ENCODE measurements around the gene HORMAD1.
"Not testable (repeated sequence)": the region's sequence is repeated elsewhere in the genome, so short reads cannot be mapped to it uniquely, and the experiment has no call there.

HORMAD1 gene, protein sequence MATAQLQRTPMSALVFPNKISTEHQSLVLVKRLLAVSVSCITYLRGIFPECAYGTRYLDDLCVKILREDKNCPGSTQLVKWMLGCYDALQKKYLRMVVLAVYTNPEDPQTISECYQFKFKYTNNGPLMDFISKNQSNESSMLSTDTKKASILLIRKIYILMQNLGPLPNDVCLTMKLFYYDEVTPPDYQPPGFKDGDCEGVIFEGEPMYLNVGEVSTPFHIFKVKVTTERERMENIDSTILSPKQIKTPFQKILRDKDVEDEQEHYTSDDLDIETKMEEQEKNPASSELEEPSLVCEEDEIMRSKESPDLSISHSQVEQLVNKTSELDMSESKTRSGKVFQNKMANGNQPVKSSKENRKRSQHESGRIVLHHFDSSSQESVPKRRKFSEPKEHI

DNA sequence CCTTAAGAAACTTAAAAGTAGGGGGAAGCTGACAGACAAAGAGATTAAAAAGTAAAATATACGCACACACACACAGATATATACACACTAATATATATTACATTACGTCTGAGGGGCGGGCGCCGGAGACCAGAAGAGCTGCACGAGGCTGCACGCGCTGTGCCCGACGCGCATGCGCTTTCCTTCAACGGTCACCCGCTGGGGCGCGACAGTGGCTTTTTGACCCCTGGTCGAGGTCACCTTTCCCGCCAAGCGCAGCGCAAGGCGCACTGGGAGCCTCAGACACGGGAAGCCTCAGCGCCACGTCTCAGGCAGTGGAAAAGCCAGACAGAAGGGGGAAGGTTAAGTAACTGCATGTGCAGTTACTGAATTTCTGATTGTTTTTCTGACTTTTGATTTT lies at the start of gene HORMAD1:
TSS of gene HORMAD1 (minus strand) at position 193 of the 400 bp plus-strand sequence. CDS start 1,390 bp downstream, outside the sequence.
- DNase-seq = no peak

DNA sequence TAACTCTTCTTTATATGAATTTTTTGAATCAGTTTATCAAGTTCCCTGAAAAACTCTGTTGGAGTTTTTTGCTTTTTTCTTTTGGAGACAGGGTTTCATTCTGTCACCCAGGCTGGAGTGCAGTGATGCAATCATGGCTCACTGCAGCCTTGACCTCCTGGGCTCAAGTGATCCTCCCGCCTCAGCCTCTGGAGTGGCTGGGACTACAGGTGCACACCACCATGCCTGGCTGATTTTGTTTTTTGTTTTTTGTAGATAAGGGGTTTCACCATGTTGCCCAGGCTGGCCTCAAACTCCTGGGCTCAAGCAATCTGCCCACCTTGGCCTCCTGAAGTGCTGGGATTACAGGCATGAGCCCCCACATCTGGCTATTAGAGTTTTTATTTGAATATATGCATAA lies 47.0 kb upstream of the HORMAD1 start:
- DNase-seq = not testable (repeated sequence)

DNA sequence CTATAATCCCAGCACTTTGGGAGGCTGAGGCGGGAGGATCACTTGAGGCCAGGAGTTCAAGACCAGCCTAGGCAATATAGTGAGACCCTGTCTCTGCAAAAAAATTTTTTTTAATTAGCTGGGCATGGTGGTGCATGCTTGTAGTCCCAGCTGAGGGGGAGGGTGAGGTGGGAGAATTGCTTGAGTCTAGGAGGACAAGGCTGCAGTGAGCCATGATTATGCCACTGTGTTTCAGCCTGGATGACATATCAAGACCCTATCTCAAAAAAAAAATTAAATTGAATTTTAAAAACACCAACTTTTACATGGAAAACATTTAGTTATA lies 45.2 kb upstream of the HORMAD1 start:
- DNase-seq = not testable (repeated sequence)

DNA sequence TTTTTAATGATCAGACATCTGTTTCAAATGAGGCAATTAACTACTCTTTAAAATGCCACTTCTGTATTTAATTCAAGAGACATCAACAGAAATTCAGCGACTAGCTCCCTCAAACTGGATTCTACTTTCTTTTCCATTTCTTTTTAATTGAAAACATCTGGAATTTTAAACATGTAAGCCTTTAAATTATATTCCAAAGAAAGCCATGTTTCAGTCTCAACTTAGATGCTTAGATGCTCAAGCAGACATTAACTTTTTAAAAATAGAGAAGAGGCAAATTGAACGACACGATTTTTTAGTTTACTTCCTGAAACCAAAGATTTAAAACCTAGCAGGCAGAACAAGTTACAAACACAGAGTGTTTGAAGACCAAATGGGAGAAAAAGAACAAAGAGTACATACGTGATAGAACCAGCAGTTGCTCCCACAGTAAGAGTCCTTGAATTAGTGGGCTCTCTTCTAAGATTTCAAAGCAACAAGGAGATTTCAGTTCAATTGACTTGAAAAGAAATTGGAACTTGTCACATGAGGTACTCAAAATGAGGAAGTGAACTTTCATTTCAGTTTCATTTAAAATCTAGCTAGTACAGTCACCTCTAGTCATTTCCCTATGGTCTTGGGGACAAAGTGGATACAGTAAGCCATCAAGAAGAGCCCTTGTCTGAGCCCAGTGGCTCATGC lies 44.7 kb upstream of the HORMAD1 start, which contains the start of gene CTSS:
TSS of gene CTSS (minus strand) at position 483 of the 681 bp plus-strand sequence. CDS start 1,015 bp downstream, outside the sequence.
- DNase-seq = peak; percentile 28

DNA sequence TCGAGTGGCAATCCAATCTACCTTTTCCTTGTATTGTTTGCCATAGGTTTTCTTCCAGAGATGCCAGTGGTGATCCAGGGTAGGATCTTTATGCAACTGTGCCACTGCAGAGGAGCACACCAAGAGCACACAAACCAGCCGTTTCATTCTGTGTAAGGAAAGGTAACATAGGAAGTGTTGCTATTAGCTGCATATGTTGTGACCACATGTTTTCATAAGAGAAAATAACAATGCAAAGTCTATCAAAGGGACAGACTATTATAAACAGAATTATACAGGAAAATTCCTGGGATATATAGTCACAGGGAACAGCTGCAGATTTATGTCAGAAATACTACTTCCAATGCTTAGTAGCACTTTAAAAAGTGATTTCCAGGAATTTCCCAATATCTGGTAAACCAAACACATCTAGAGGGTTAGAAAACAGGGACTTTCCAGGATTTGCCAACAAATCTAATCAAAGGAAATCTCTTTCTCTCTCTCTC lies 44.0 kb upstream of the HORMAD1 start:
- DNase-seq = peak; percentile 78

DNA sequence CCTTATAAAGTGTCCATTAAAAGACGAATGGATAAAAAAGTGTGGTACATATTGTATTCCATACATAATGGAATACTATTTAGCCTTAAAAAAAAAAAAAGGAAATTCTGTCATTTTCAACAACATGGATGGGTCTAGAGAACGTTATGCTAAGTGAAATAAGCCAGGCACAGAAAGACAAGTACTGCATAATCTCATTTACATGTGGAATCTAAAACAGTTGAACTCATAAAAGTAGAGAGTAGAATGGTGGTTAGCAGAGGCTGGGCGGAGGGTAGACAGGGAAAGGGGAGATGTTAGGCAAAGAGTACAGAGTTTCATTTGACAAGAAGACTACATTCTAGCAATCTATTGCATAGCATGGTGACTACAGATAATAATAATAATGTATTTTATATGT lies 42.3 kb upstream of the HORMAD1 start:
- DNase-seq = no peak

DNA sequence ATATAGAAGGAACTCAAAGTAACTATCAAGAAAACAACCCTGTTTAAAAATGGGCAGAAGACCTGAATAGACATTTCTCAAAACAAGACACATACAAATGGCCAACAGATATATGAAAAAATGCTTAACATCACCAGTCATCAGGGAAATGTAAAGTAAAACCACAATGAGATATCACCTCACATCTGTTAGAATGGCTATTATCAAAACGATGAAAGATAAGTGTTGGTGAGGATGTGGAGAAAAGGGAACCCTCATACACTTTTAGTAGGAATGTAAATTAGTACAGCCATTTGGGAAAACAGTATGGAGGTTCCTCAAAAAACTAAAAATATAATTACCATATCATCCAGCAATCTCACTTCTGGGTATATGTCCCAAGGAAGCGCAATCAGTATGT lies 41.9 kb upstream of the HORMAD1 start:
- DNase-seq = no peak

DNA sequence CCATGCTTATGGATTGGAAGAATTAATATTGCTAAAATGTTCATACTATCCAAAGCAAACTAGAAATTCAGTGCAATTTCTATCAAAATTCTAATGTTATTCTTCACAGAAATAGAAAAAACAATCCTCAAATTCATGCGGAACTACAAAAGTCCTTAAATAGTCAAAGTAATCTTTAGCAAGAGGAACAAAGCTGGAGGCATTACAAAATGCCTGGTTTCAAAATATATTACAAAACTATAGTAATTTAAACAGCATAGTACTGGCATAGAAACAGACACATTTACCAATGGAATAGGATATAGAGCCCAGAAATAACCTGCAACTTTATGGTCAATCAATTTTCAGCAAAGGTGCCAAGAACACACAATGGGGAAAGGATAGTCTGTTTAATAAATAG lies 41.1 kb upstream of the HORMAD1 start:
- DNase-seq = no peak

DNA sequence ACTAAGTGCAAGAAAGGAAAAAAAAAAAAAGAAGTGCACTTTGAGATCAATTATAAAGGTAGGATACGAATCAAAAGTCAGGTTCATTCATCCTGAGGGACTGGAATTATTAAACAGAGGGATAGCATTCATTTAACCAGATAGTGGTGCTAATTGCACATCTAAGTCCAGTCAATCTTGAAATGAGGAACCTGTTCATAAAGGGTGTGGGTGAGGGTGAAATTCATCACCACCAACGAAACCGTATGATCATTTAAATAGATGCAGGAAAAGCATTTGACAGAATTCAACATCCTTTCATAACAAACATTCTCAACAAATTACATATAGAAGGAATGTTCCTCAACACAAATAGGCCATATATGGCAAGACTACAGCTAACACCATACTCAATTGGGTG lies 39.3 kb upstream of the HORMAD1 start:
- no peak for DNase-seq

DNA sequence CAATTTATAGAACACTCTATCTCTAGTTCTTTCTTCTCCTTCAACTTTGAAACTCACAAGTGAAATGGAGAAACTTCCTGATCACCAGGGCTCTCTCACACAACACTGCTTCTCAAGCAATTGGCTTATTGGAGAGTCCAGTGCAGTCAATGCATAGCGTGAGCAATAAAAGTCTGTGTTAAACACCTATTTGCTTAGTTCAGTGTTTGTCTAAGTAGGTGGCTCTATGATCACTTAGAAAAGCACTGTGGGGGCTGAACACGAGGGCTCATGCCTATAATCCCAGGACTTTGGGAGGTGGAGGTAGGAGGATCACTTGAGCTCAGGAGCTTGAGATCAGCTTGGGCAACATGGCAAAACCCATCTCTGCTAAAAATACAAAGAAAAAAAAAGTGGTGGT lies 32.7 kb upstream of the HORMAD1 start:
- DNase-seq = no peak

DNA sequence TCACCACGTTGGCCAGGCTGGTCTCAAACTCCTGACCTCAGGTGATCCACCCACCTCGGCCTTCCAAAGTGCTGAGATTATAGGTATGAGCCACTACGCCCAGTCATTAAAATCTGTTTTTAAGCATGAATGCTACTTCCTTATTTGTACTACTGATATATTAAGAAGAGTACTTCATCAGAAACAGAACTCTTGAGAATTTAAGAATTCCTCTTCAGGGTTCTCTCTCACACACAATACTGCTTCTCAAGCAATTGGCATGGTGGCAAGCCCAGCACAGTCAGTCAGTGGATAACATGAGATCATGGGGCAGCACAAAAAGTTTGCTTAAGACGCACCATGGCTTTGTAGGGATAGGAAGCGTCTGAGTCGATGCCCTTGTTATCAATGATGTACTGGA lies 30.7 kb upstream of the HORMAD1 start:
- no peak for DNase-seq

DNA sequence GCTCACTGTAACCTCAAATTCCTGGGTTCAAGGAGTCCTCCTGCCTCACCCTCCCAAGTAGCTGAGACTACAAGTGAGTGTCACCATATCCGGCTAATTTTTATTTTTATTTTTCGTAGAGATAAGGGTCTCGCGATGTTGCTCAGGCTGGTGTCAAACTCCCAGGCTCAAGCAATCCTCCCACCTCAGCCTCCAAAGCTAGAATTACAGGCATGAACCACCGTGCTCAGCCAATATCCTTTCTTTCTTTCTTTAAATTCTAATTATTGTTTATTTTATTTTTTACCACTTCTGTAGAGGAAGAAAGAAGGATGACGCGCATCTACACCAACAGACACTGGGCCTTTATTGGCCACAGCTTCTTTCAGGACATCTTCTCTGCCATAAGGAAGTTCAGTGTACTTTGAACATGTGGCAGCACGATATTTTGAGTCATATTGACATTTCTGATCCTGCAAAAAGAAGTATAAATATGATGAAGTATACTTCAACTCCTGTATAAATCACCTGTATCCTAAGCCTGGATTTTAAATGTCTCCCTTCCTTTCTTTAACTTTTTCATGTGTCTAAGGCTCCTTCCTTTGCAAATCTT lies 29.1 kb upstream of the HORMAD1 start:
- no peak for DNase-seq

DNA sequence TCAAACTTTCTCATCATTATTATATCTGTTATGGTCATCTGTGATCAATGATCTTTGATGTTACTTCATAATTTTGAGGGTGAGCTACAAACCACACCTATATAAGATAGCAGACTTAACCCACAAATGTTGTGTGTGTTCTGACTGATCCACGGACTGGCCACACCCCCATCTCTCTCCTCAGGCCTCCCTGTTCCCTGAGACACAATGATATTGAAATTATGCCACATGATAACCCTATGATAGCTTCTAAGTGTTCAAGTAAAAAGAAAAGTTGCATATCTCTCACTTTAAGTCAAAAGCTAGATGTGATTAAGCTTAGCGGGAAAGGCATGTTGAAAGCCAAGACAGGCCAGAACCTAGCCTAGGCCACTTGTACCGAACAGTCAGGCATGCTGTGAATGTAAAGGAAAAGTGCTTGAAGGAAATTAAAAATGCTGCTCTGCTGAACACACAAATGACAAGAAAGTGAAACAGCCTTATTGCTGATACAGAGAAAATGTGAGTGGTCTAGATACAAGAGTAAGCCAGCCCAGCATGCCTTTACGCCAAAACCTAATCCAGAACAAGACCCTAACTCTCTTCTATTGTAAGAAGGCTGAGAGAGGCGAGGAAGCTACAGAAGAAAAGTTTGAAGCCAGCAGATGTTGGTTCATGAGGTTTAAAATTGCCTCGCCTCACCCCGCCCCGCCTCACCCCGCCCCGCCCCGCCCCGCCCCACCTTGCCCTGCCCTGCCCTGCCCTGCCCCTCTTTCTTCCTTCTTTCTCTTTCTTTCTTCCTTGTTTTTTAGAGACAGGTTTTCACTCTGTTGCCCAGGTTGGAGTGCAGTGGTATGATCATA lies 28.4 kb upstream of the HORMAD1 start:
- no peak for DNase-seq

DNA sequence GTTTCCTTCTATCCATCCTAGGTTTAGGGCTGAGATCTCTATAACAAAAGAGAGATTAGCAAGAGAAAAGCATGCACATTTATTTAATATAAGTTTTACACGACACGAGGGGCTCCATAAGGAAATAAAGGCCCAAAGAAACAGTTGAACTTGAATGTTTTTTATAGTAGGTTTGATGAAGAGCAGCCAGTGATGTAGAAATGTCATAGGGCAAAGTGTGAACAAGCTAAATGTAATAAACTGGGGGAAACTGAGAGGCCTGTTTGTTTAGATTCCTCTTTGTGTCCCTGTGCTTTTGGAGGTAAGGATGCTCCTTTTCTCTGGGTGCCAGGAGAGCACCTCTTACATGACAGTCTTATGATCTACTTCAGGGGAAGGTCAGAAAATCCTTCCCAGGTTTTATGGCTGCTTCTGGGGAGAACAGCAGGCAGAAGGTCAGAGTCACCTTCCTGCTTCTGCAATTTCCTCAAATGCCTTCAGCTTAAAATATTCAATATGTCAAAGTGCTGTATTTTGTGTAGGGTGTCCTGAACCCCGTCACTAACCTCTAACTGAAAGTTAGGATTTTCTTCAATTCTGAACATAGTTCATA lies 9.5 kb upstream of the HORMAD1 start:
- DNase-seq = no peak

DNA sequence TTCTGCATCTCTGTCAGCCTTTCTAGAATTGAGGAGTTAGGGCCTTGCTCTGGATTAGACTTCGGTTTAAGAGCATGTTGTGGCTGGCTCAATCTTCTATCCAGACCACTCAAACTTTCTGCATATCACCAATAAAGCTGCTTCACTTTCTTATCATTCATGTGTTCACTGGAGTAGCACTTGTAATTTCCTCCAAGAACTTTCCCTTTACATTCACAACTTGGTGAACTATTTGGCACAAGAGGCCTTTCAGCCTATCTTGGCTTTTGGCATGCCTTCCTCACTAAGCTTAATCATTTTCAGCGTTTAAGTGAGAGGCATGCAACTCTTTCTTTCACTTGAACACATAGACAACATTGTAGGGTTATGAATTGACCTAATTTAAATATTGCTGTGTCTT lies 3.6 kb upstream of the HORMAD1 start:
- DNase-seq = no peak

DNA sequence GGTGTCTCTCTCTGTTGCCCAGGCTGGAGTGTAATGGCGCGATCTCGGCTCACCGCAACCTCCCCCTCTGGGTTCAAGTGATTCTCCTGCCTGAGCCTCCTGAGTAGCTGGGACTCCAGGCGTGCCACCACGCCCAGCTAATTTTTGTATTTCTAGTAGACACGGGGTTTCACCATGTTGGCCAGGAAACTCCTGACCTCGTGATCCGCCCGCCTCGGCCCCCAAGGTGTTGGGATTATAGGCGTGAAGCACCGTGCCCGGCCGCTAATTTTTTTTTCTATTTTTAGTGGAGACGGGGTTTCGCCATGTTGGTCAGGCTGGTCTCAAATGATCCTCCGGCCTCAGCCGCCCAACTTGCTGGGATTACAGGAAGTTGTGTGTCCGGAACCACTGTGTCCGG lies 597 bp downstream of the HORMAD1 start:
- no peak for DNase-seq

DNA sequence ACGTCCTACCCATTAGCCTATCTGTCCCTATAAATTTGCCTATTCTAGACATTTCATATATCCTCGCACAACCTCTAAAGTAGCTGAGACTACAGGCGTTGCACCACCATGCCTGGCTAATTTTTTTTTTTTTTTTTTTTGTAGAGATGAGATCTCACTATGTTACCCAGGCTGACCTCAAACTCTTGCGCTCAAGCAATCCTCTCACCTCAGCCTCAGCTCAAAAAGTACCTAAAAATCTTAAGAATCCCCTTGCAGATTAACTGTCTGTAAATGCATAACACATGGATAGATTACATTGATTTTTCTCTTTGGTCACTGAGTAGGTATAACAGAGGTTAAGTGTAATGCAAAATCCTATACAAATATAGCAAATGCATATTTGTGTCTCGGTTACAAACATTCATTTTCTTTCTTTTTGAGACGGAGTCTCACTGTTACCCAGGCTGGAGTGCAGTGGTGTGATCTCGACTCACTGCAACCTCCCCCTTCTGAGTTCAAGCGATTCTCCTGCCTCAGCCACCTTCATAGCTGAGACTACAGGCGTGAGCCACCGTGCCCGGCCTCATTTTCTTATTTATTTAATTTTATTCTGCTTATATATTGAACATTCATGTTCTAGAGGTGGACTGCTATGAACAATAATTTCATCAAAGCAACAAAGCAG lies 2.3 kb downstream of the HORMAD1 start:
- no peak for DNase-seq

DNA sequence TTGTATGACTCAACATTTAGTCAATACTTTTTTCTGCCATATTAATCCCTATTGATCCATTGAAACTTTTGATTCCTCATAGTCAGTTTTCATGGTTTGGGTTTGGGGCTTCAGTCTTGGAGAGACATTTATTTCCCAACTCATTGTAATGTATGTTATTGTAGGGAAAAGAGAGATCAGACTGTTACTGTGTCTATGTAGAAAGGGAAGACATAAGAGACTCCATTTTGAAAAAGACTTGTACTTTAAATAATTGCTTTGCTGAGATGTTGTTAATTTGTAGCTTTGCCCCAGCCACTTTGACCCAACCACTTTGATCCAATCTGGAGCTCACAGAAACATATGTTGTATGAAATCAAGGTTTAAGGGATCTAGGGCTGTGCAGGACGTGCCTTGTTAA lies 11.7 kb downstream of the HORMAD1 start:
- not testable (repeated sequence) for DNase-seq

DNA sequence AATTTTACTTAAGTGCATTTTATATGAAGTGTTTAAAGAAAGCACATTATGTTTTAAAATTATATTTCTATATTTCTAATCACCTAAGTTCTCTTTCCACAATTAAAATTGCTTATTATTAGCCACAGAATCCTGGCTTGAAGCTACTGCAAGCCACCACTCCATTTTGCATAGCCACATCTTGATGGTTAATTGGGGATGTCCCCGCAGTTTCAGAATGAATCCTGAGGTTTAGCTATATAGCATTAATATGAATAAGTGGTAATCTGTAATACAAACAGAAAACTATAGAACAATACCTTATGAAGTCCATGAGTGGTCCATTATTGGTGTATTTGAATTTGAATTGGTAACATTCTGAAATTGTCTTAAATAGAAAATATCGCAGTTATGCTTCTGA lies 12.1 kb downstream of the HORMAD1 start:
- DNase-seq = no peak

DNA sequence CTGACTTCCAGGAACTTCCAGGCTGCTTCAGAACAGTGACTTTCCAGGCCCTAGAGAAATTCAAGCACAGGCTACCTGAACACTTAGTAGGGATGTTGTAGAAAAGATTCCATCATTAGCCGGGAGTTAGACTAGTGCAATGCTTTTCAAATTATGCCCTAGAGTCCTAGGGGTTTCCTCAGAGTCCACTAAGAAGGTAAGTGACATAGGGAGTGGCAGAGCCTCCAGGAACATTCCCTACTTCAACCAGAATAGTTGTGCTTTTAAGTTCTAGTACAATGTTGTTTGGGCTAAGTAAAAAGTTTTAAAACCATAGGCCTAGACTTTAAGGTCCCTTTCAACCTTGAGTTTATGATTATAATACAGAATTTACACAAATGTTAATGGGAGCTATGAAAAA lies 14.6 kb downstream of the HORMAD1 start:
- no peak for DNase-seq

DNA sequence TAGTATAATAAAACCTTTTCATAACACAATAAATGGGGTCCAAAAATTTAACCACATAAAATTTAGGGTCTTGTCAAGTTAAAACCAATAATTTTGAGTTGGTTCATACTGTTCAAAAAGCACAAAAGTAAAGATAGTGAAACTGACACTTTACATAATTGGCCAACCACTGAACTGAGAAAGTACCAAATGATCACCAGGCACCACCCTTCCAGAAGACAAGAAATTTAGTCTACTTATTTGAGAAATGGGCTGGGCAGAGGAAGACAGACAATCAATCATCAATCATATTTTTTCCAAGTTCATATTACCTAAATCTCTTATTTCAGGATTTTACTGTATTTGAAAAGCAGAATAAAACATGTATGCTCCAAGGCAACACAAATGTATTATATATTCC lies 17.3 kb downstream of the HORMAD1 start:
- no peak for DNase-seq
